ENCODE data around the gene SLC22A16.

DNA sequence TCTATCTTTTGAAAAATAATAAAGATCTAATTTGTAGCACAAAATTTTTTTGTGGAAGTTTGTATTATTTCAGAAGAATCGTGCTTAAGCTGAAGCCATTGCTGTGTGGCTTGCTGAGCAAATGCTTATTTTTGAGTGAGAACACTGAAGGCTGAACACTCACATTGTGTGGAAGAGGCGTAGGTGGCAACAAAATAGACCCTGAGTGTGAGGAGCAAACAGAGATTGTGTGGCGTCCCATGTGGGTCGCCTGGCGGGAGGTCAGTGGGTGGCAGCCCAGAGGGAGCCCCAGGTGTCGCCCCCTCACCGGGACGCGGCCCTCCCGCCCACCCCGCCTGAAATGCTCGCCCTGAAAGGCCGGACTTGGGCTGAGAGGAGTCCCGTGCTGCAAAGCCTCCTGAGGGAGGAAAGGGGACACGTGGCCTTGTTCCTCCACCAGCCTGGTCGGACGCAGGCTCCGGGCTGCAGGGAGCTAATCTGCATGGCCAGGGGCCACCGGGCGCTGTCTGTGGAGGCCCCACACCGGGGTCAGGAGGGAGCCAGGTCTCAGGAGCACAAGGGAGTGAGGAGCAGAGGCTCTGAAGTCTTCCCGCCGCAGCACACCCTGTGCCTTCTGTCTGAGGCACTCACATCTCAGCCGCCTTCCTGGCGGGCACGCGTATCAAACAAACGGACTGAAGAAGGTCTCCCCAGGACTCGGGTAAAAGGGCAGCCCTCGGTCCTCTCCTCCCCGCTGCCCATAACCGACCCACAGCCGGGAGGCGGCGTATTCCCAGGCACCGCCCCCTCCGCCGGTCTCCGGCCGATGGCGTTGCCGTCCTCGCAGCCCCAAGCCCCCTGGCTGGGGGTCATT, 77.0 kb downstream of the SLC22A16 start:
- TF ChIP-seq, protein P1, sequence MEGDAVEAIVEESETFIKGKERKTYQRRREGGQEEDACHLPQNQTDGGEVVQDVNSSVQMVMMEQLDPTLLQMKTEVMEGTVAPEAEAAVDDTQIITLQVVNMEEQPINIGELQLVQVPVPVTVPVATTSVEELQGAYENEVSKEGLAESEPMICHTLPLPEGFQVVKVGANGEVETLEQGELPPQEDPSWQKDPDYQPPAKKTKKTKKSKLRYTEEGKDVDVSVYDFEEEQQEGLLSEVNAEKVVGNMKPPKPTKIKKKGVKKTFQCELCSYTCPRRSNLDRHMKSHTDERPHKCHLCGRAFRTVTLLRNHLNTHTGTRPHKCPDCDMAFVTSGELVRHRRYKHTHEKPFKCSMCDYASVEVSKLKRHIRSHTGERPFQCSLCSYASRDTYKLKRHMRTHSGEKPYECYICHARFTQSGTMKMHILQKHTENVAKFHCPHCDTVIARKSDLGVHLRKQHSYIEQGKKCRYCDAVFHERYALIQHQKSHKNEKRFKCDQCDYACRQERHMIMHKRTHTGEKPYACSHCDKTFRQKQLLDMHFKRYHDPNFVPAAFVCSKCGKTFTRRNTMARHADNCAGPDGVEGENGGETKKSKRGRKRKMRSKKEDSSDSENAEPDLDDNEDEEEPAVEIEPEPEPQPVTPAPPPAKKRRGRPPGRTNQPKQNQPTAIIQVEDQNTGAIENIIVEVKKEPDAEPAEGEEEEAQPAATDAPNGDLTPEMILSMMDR (IDR thresholded peaks at IDR 0.05) = no peak
- no peak for TF ChIP-seq POLR2AphosphoS5 (IDR thresholded peaks at IDR 0.05)
- no peak for TF ChIP-seq POLR2A (IDR thresholded peaks at IDR 0.05)
- TF ChIP-seq EP300 (IDR thresholded peaks at IDR 0.05; ENCODE audit: low read depth) = no peak
